SK-N-SH (cell line): Measurements from ENCODE around the gene USP25. TPM values are rescaled to one million over a fixed set of nuclear protein-coding genes. Genes with fewer than 3 reads are reported as not detected.

ENCODE experiments used
- CTCF ChIA-PET: fragments of 300-600, 350-600 bp; formaldehyde crosslinking; extraction: SDS; loops from one replicate; lab custom pipeline; 2021; lab: Yijun Ruan, JAX
- POLR2A ChIA-PET: fragments of 350-600 bp; sonication (Branson Sonifier 250); formaldehyde crosslinking; extraction: SDS; loops from one replicate; lab custom pipeline; 2020; ENCODE audit warnings: antibody characterized with exemption, inconsistent platforms; lab: Yijun Ruan, JAX
- DNase-seq: peaks from one replicate; pipeline ENCODE4 v3.0.0; 2012
- H2AFZ ChIP-seq: fragments of 200-600 bp; sonication (generic); 2 replicates; pipeline ENCODE4 v1.8.1; 2016; ENCODE audit warnings: antibody characterized with exemption, mild to moderate bottlenecking, low read depth
- H3F3A ChIP-seq: fragments of 200-600 bp; sonication (generic); replicated peaks from 2 replicates; pipeline ENCODE3; 2016; ENCODE audit warnings: antibody characterized with exemption, mild to moderate bottlenecking; ENCODE audit not compliant: insufficient read depth
- H3K27ac ChIP-seq, 2 experiments: fragments of 200-500 bp in 1 of 2; fragments of 200-600 bp in 1 of 2; sonication (Bioruptor generic) in 1 of 2; sonication (generic), shearing (Covaris generic) in 1 of 2; 2 replicates each; pipeline versions ENCODE4 v1.5.1 to v1.6.1; 2014 to 2016; ENCODE audit warnings: low read depth in 2 of 2, inconsistent platforms in 1 of 2, low read length in 1 of 2, mild to moderate bottlenecking in 1 of 2, mixed read lengths in 1 of 2
- H3K27me3 ChIP-seq: fragments of 200-600 bp; sonication (generic), shearing (Covaris generic); 2 replicates; pipeline ENCODE4 v1.6.1; 2016; ENCODE audit warnings: mixed run types; ENCODE audit not compliant: insufficient read depth
- H3K36me3 ChIP-seq, 2 experiments: fragments of 200-500 bp in 1 of 2; fragments of 200-600 bp in 1 of 2; sonication (Bioruptor generic) in 1 of 2; sonication (generic) in 1 of 2; replicated peaks in 1 of 2; 2 replicates each; pipeline versions ENCODE3 to v1.5.1; 2014 to 2016; ENCODE audit warnings: low read length in 1 of 2, mild to moderate bottlenecking in 1 of 2; ENCODE audit not compliant: insufficient read depth in 2 of 2, control insufficient read depth in 1 of 2
- H3K4me1 ChIP-seq, 2 experiments: fragments of 200-500 bp in 1 of 2; fragments of 200-600 bp in 1 of 2; sonication (Bioruptor generic) in 1 of 2; sonication (generic), shearing (Covaris generic) in 1 of 2; 2 replicates each; pipeline versions ENCODE4 v1.5.1 to v1.6.1; 2014 to 2016; ENCODE audit warnings: low read depth in 1 of 2, low read length in 1 of 2, mixed run types in 1 of 2; ENCODE audit not compliant: insufficient read depth in 2 of 2, control insufficient read depth in 1 of 2
- H3K4me2 ChIP-seq: fragments of 200-600 bp; sonication (generic), shearing (Covaris generic); 2 replicates; pipeline ENCODE4 v1.6.1; 2017; ENCODE audit warnings: mixed run types
- H3K4me3 ChIP-seq, 2 experiments: fragments of 200-500 bp in 1 of 2; fragments of 200-600 bp in 1 of 2; sonication (Bioruptor generic) in 1 of 2; sonication (generic), shearing (Covaris generic) in 1 of 2; 2 replicates each; pipeline versions ENCODE4 v1.5.1 to v1.8.1; 2014 to 2016; ENCODE audit warnings: low read depth in 2 of 2, inconsistent platforms in 1 of 2, low read length in 1 of 2, mild to moderate bottlenecking in 1 of 2, mixed read lengths in 1 of 2, moderate library complexity in 1 of 2
- H3K79me2 ChIP-seq: fragments of 200-600 bp; sonication (generic); 2 replicates; pipeline ENCODE4 v1.8.1; 2017; ENCODE audit warnings: mild to moderate bottlenecking; ENCODE audit not compliant: insufficient read depth
- H3K9ac ChIP-seq: fragments of 200-600 bp; sonication (generic); 2 replicates; pipeline ENCODE4 v1.6.1; 2017; ENCODE audit warnings: mixed run types
- H3K9me2 ChIP-seq: fragments of 200-600 bp; sonication (generic); 2 replicates; pipeline ENCODE4 v1.6.1; 2017; ENCODE audit warnings: mixed run types
- H3K9me3 ChIP-seq: fragments of 200-600 bp; sonication (generic); 2 replicates; pipeline ENCODE4 v1.6.1; 2017; ENCODE audit warnings: mixed run types, mild to moderate bottlenecking, moderate library complexity
- H4K20me1 ChIP-seq: fragments of 200-600 bp; sonication (generic); 2 replicates; pipeline ENCODE4 v1.6.1; 2017; ENCODE audit warnings: mild to moderate bottlenecking, mixed run types; ENCODE audit not compliant: insufficient read depth
- CHD2 ChIP-seq: fragments of 150-350 bp; IDR thresholded peaks from 2 replicates; pipeline ENCODE4 v1.6.1; 2018; ENCODE audit warnings: low read length; ENCODE audit not compliant: partially characterized antibody
- EZH2phosphoT487 ChIP-seq: fragments of 200-600 bp; sonication (generic); IDR thresholded peaks from 2 replicates; pipeline ENCODE4 v1.6.1; 2017; ENCODE audit warnings: low read depth, mixed run types, mild to moderate bottlenecking, antibody characterized with exemption, moderate library complexity, borderline replicate concordance
- FOXJ3 ChIP-seq: sonication (generic); formaldehyde crosslinking; IDR thresholded peaks from 2 replicates; pipeline ENCODE4 v1.5.1; 2020; ENCODE audit warnings: mild to moderate bottlenecking, missing genetic modification reagents
- GATA2 ChIP-seq: sonication (generic); formaldehyde crosslinking; IDR thresholded peaks from 2 replicates; pipeline ENCODE4 v1.5.0; 2020; ENCODE audit warnings: mild to moderate bottlenecking, missing genetic modification reagents
- MXI1 ChIP-seq: IDR thresholded peaks from 2 replicates; pipeline ENCODE4 v1.6.1; 2012; ENCODE audit warnings: mild to moderate bottlenecking, low read depth, low read length, improper control_type of control experiment
- RAD21 ChIP-seq: IDR thresholded peaks from 2 replicates; pipeline ENCODE4 v1.6.1; 2012; ENCODE audit warnings: mild to moderate bottlenecking, low read length
- RCOR1 ChIP-seq: fragments of 150-350 bp; IDR thresholded peaks from 2 replicates; pipeline ENCODE4 v1.6.1; 2017; ENCODE audit warnings: antibody characterized with exemption, low read length
- SMC3 ChIP-seq: IDR thresholded peaks from 2 replicates; pipeline ENCODE4 v1.6.1; 2012; ENCODE audit warnings: low read depth, low read length, improper control_type of control experiment
- TCF12 ChIP-seq: IDR thresholded peaks from 2 replicates; pipeline ENCODE4 v1.4.0; 2012
- WGBS: methylation state at CpG from one replicate; pipeline ENCODE4 v1.1.6; 2017; ENCODE audit warnings: low lambda C conversion rate; 5-methylcytosine and 5-hydroxymethylcytosine counted together
- polyA plus RNA-seq, 3 experiments: library from polyadenylated mRNA; depleted of rRNA; stranded (reverse); fragments of >200 nt; gene quantifications; 2 replicates each; pipeline ENCODE4 v1.2.3, GENCODE V29; 2012
- TF ChIP-seq, protein P1 (sequence below): fragments of 150-350 bp; IDR thresholded peaks from 2 replicates; pipeline ENCODE4 v1.6.1; 2017; ENCODE audit warnings: antibody characterized with exemption, low read length, low read depth, borderline replicate concordance
- TF ChIP-seq, protein P2 (sequence below): fragments of 150-350 bp; IDR thresholded peaks from 2 replicates; pipeline ENCODE4 v1.6.1; 2016; ENCODE audit warnings: mild to moderate bottlenecking, low read depth, low read length
- TF ChIP-seq, protein P3 (sequence below): IDR thresholded peaks from 2 replicates; pipeline ENCODE4 v1.4.0; 2012; ENCODE audit warnings: low read depth
- TF ChIP-seq, protein P4 (sequence below): IDR thresholded peaks from 2 replicates; pipeline ENCODE4 v1.6.1; 2012; ENCODE audit warnings: mild to moderate bottlenecking, low read depth, low read length, moderate library complexity
- TF ChIP-seq, protein P5 (sequence below): IDR thresholded peaks from 2 replicates; pipeline ENCODE4 v1.4.0; 2012; ENCODE audit warnings: low read depth, borderline replicate concordance
- TF ChIP-seq, protein P6 (sequence below): fragments of 200-600 bp; sonication (generic); IDR thresholded peaks from 2 replicates; pipeline ENCODE4 v1.6.1; 2017; ENCODE audit warnings: antibody characterized with exemption, mild to moderate bottlenecking, moderate library complexity

Gene USP25
- polyA plus RNA-seq, 1 of the 3 experiments (the other 2 are of a cell fraction) = 4.6 TPM

DNA sequence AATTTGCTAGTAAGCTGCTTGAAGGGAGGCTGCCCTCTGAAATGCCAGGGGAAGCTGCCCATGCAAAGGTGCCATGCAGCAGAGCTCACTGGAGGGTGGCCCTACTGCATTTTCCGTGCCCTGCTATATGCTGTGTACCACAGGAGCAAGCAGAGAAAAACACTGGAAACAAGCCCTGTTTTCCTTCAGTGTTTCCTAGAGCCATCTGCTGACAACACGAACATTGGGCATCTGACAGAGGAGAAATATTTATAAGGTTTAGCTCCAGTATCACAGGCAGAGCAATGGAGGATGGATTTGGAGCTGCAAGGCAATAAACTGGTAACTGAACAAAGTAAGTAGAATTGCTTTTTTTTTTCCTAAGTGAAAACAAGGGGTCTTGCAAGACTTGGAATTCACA lies 198.4 kb downstream of the USP25 start:
- 31% methylated on average over 2 of the region's 2 CpGs for WGBS
- no peak for DNase-seq
- Histone ChIP-seq H3K4me2 (no peak overlapping the region), H3K36me3 (no peaks in the 10 kb centered on the region), H3K9me2 (no peaks in the 10 kb centered on the region), H3K27me3 (no peaks in the 10 kb centered on the region), H3K27ac (no peak overlapping the region), H4K20me1 (no peaks in the 10 kb centered on the region), H2AFZ (no peak overlapping the region), H3F3A (no peaks in the 10 kb centered on the region), H3K9ac (no peak overlapping the region), H3K4me3 (no peak overlapping the region), H3K79me2 (no peaks in the 10 kb centered on the region), H3K4me1 (no peaks in the 10 kb centered on the region), H3K9me3 (no peaks in the 10 kb centered on the region)
- ChIA-PET CTCF (no interaction called here), POLR2A (no interaction called here)
- TF ChIP-seq TCF12 (no peak), CHD2 (no peak), MXI1 (no peak), FOXJ3 (CRISPR knock-in tag) (no peak), RAD21 (no peak), EZH2phosphoT487 (no peak), RCOR1 (no peak), GATA2 (no peak), SMC3 (no peak)
- TF ChIP-seq, protein P1, sequence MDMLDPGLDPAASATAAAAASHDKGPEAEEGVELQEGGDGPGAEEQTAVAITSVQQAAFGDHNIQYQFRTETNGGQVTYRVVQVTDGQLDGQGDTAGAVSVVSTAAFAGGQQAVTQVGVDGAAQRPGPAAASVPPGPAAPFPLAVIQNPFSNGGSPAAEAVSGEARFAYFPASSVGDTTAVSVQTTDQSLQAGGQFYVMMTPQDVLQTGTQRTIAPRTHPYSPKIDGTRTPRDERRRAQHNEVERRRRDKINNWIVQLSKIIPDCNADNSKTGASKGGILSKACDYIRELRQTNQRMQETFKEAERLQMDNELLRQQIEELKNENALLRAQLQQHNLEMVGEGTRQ = no peak
- TF ChIP-seq, protein P2, sequence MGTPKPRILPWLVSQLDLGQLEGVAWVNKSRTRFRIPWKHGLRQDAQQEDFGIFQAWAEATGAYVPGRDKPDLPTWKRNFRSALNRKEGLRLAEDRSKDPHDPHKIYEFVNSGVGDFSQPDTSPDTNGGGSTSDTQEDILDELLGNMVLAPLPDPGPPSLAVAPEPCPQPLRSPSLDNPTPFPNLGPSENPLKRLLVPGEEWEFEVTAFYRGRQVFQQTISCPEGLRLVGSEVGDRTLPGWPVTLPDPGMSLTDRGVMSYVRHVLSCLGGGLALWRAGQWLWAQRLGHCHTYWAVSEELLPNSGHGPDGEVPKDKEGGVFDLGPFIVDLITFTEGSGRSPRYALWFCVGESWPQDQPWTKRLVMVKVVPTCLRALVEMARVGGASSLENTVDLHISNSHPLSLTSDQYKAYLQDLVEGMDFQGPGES = no peak
- TF ChIP-seq, protein P3, sequence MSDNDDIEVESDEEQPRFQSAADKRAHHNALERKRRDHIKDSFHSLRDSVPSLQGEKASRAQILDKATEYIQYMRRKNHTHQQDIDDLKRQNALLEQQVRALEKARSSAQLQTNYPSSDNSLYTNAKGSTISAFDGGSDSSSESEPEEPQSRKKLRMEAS = no peak
- TF ChIP-seq, protein P4, sequence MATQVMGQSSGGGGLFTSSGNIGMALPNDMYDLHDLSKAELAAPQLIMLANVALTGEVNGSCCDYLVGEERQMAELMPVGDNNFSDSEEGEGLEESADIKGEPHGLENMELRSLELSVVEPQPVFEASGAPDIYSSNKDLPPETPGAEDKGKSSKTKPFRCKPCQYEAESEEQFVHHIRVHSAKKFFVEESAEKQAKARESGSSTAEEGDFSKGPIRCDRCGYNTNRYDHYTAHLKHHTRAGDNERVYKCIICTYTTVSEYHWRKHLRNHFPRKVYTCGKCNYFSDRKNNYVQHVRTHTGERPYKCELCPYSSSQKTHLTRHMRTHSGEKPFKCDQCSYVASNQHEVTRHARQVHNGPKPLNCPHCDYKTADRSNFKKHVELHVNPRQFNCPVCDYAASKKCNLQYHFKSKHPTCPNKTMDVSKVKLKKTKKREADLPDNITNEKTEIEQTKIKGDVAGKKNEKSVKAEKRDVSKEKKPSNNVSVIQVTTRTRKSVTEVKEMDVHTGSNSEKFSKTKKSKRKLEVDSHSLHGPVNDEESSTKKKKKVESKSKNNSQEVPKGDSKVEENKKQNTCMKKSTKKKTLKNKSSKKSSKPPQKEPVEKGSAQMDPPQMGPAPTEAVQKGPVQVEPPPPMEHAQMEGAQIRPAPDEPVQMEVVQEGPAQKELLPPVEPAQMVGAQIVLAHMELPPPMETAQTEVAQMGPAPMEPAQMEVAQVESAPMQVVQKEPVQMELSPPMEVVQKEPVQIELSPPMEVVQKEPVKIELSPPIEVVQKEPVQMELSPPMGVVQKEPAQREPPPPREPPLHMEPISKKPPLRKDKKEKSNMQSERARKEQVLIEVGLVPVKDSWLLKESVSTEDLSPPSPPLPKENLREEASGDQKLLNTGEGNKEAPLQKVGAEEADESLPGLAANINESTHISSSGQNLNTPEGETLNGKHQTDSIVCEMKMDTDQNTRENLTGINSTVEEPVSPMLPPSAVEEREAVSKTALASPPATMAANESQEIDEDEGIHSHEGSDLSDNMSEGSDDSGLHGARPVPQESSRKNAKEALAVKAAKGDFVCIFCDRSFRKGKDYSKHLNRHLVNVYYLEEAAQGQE = no peak
- TF ChIP-seq, protein P5, sequence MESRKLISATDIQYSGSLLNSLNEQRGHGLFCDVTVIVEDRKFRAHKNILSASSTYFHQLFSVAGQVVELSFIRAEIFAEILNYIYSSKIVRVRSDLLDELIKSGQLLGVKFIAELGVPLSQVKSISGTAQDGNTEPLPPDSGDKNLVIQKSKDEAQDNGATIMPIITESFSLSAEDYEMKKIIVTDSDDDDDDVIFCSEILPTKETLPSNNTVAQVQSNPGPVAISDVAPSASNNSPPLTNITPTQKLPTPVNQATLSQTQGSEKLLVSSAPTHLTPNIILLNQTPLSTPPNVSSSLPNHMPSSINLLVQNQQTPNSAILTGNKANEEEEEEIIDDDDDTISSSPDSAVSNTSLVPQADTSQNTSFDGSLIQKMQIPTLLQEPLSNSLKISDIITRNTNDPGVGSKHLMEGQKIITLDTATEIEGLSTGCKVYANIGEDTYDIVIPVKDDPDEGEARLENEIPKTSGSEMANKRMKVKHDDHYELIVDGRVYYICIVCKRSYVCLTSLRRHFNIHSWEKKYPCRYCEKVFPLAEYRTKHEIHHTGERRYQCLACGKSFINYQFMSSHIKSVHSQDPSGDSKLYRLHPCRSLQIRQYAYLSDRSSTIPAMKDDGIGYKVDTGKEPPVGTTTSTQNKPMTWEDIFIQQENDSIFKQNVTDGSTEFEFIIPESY = no peak
- TF ChIP-seq, protein P6, sequence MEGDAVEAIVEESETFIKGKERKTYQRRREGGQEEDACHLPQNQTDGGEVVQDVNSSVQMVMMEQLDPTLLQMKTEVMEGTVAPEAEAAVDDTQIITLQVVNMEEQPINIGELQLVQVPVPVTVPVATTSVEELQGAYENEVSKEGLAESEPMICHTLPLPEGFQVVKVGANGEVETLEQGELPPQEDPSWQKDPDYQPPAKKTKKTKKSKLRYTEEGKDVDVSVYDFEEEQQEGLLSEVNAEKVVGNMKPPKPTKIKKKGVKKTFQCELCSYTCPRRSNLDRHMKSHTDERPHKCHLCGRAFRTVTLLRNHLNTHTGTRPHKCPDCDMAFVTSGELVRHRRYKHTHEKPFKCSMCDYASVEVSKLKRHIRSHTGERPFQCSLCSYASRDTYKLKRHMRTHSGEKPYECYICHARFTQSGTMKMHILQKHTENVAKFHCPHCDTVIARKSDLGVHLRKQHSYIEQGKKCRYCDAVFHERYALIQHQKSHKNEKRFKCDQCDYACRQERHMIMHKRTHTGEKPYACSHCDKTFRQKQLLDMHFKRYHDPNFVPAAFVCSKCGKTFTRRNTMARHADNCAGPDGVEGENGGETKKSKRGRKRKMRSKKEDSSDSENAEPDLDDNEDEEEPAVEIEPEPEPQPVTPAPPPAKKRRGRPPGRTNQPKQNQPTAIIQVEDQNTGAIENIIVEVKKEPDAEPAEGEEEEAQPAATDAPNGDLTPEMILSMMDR = no peak
